Right atrium auricular region (tissue), 2 donors: ENCODE measurements around the gene BOD1. TPM values are rescaled to one million over a fixed set of nuclear protein-coding genes. Genes with fewer than 3 reads are reported as not detected.

Source experiments
- DNase-seq: peaks from one replicate; pipeline ENCODE4 v3.0.0-alpha.2; 2019; ENCODE audit warnings: low spot score
- H3K27ac ChIP-seq, 2 donors: fragments of 200-600 bp; sonication (generic); 1 replicate in 1 of 2; 2 replicates in 1 of 2; pipeline ENCODE4 v1.5.1; 2016 to 2019
- H3K27me3 ChIP-seq, 2 donors: fragments of 200-600 bp; sonication (generic); one replicate each; pipeline versions ENCODE4 v1.5.1 to v1.6.0; 2017 to 2019
- H3K36me3 ChIP-seq: fragments of 200-600 bp; sonication (generic); one replicate; pipeline ENCODE4 v1.5.1; 2016
- H3K4me1 ChIP-seq, 2 donors: fragments of 200-600 bp; sonication (generic); one replicate each; pipeline versions ENCODE4 v1.5.1 to v1.6.0; 2017 to 2019
- H3K4me3 ChIP-seq, 2 donors: fragments of 200-600 bp; sonication (generic); 1 replicate in 1 of 2; 2 replicates in 1 of 2; pipeline ENCODE4 v1.5.1; 2017 to 2019; ENCODE audit warnings: mild to moderate bottlenecking in 1 of 2, moderate library complexity in 1 of 2
- H3K9me3 ChIP-seq, 2 donors: fragments of 200-600 bp; sonication (generic); one replicate each; pipeline ENCODE4 v1.5.1; 2019
- CTCF ChIP-seq, 2 donors: fragments of 200-600 bp; sonication (generic); IDR thresholded peaks; one replicate each; pipeline ENCODE4 v1.5.1; 2019; ENCODE audit warnings: antibody characterized with exemption in 2 of 2
- total RNA-seq, 2 donors: library from RNA; depleted of rRNA; stranded (reverse); fragments of >200 nt; gene quantifications; one replicate each; pipeline ENCODE4 v1.1.0, GENCODE V29; 2016

BOD1 gene
- total RNA-seq, 2 donors from 2014 or later, result 36.9 to 43.2 TPM

DNA sequence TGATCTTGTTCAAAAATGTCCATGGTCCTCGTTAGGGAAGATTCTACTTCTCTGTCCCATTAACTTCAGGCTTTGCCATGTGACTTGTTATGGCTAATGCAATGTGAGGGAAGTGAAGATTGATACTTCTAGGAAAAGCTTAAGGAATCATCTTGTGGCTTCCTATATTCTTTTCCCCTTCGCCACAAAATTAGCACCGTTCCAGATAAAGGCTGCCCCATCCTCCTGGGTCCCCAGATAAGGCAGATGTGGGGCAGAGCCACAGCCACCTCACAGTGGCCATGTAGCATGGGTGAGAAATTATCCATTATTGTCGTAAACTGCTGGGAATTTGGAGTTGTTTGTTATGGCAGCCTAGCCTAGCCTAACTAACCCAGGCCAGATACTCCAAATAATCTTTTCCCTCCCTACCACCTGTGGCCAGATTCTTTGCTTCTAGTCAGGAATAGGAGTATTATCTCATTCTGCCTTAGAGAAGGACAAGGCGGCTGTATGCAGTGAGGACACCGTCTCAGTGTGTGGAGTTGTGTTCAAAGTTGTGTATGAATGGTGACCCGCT is 31.9 kb upstream of the BOD1 start:
- no peak for DNase-seq
- peaks cover 0 to 10% of the 10 kb centered on the region in 2 donors for H3K9me3 ChIP-seq
- no peak overlapping the region for H3K27ac ChIP-seq
- TF ChIP-seq CTCF (IDR thresholded peaks at IDR 0.05), result no peak
- no peak overlapping the region for H3K4me3 ChIP-seq
- H3K27me3 ChIP-seq, result no peaks in the 10 kb centered on the region
- H3K4me1 ChIP-seq, result no peaks in the 10 kb centered on the region
- no peaks in the 10 kb centered on the region for H3K36me3 ChIP-seq

DNA sequence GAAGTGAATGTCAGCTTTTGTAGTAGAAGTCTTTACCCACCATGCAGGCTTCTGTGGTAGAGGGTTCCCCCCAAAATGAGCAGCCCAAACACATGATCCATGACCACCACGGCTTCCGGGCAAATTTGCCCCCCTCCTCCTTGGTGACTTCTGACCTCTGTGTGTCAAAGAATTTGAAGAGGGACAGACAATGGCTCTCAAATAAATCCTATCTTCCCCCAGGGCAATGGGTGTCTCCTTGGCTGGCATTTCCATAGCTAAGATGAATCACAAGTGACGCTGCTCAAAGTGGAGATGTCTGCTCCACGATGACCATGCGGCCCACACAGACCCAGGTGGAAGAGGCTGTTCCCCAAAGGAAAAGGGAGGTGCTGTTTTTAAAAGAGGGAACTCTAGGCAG is 30.2 kb upstream of the BOD1 start:
- Histone ChIP-seq H3K4me1 (no peaks in the 10 kb centered on the region), H3K27ac (no peak overlapping the region), H3K4me3 (no peak overlapping the region), H3K27me3 (no peaks in the 10 kb centered on the region), H3K9me3 (no peaks in the 10 kb centered on the region), H3K36me3 (no peaks in the 10 kb centered on the region)
- TF ChIP-seq CTCF (IDR thresholded peaks at IDR 0.05), result no peak
- no peak for DNase-seq

DNA sequence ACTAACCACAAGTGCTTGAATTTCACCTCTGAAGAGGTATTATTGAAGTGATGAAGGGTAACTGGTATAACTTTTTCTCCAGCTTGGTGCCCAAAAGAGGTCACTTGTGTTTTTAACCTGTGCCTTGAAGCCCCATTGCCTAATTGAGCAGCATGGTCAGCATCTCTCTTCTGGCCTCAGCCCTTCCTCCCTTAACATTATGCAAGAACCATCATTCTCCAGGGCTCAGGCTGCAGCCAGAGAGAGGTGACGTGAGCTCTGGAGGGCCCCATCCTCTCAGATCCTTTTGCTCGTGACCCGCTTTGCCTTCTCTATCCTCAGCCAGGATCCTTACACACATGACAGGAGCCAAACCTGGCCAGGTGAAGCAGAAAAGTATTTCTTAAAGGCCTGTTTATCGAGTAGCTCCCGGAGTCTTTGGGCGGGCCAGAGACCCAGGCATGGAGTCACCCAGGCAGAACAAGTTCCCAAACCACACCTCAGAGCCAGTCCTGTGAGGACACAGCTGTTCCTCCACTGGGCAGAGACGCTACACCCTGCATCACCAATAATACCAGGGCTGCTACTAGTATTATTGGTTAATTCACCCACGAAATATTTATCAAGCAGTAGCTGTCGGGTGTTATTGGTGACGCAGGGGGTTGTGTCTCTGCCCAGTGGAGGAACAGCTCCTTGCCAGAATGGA is 29.6 kb upstream of the BOD1 start:
- Histone ChIP-seq H3K4me1 (no peaks in the 10 kb centered on the region), H3K36me3 (no peaks in the 10 kb centered on the region), H3K27ac (no peak overlapping the region), H3K27me3 (no peaks in the 10 kb centered on the region), H3K4me3 (no peak overlapping the region), H3K9me3 (no peaks in the 10 kb centered on the region)
- no peak for DNase-seq
- TF ChIP-seq CTCF (IDR thresholded peaks at IDR 0.05), result no peak

- H3K4me1 ChIP-seq, result no peaks in the 10 kb centered on the region
- H3K27me3 ChIP-seq, result no peaks in the 10 kb centered on the region
- H3K27ac ChIP-seq, result no peak overlapping the region
- H3K9me3 ChIP-seq, result no peaks in the 10 kb centered on the region
- H3K4me3 ChIP-seq, result no peak overlapping the region
- no peak for TF ChIP-seq CTCF (IDR thresholded peaks at IDR 0.05)
- no peaks in the 10 kb centered on the region for H3K36me3 ChIP-seq
- no peak for DNase-seq
Measured at GRCh38 chr5:173645437-173645807, 29.0 kb upstream of the BOD1 start.

GRCh38 chr5:173644673-173645436 is 28.4 kb upstream of the BOD1 start:
- Histone ChIP-seq H3K27ac (no peak overlapping the region), H3K4me3 (no peak overlapping the region), H3K27me3 (no peaks in the 10 kb centered on the region), H3K36me3 (no peaks in the 10 kb centered on the region), H3K9me3 (no peaks in the 10 kb centered on the region), H3K4me1 (no peaks in the 10 kb centered on the region)
- no peak for TF ChIP-seq CTCF (IDR thresholded peaks at IDR 0.05)
- DNase-seq, result no peak
